Activated T-cell treated with anti-CD3 and anti-CD28 coated beads, Interleukin-2, amount 50 U/mL, for 72 hours (primary cell): ENCODE measurements around the gene ATAD3B. TPM values are rescaled to one million over a fixed set of nuclear protein-coding genes. Genes with fewer than 3 reads are reported as not detected.
"Not testable (repeated sequence)": the region's sequence is repeated elsewhere in the genome, so short reads cannot be mapped to it uniquely, and the experiment has no call there.

Experiments
- ATAC-seq, 2 donors: fragments of 150-1000 bp; cut with Tn5 transposase; replicated peaks in 1 of 2; 2 replicates each; pipeline ENCODE4 v1.10.0; 2021; ENCODE audit warnings: moderate library complexity in 2 of 2, mild to moderate bottlenecking in 1 of 2
- DNase-seq, 2 donors: peaks; one replicate each; pipeline ENCODE4 v3.0.0; 2021 to 2022; ENCODE audit warnings: mixed read lengths in 1 of 2
- H3K27ac Mint-ChIP-seq: one replicate; pipeline ENCODE4 v1.8.0; 2022; ENCODE audit warnings: mild to moderate bottlenecking, moderate library complexity, mixed read lengths
- H3K27me3 Mint-ChIP-seq: one replicate; pipeline ENCODE4 v1.8.0; 2022; ENCODE audit warnings: low read depth, mixed read lengths
- H3K36me3 Mint-ChIP-seq, 2 donors: one replicate each; pipeline ENCODE4 v1.8.0; 2022; ENCODE audit warnings: mixed read lengths in 2 of 2, mild to moderate bottlenecking in 1 of 2; ENCODE audit not compliant: insufficient read depth in 2 of 2
- H3K4me1 Mint-ChIP-seq: one replicate; pipeline ENCODE4 v1.8.0; 2022; ENCODE audit warnings: low read depth, mixed read lengths
- H3K4me3 Mint-ChIP-seq, 2 donors: one replicate each; pipeline ENCODE4 v1.8.0; 2022; ENCODE audit warnings: mild to moderate bottlenecking in 2 of 2, mixed read lengths in 2 of 2, moderate library complexity in 2 of 2
- H3K9me3 Mint-ChIP-seq, 2 donors: one replicate each; pipeline ENCODE4 v1.8.0; 2022; ENCODE audit warnings: mixed read lengths in 2 of 2
- total RNA-seq, 2 donors: library from RNA; stranded (reverse); gene quantifications; one replicate each; pipeline ENCODE4 v1.2.3, GENCODE V29; 2022

Gene ATAD3B
- total RNA-seq, 2 donors from 2014 or later: 20.6 to 25.3 TPM

- H3K36me3 Mint-ChIP-seq, H3K27me3 Mint-ChIP-seq, ATAC-seq, H3K9me3 Mint-ChIP-seq, H3K4me1 Mint-ChIP-seq, DNase-seq, H3K4me3 Mint-ChIP-seq, H3K27ac Mint-ChIP-seq: not testable (repeated sequence)
Observed at GRCh38 chr1:1522536-1522935, 51.0 kb downstream of the ATAD3B start.

DNA sequence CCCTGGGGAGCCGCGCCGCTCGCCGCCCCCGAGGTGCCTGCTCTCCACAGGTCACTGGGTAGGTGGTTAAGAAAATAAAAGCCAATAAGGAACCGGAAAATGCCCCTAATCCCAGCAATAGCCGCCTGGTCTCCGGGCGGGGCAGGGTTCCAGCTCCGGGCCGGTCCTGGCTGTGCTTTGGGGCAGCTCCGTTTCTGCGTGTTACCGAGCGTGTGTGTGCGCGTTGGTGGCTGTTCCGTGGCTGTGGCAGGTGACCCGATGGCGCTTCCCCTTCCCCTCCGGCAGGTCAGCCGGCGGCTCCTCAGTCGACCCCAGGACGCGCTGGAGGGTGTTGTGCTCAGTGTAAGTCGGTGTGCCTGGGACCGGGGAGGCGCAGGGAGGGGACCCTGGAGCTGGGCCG, 51.7 kb downstream of the ATAD3B start:
- not testable (repeated sequence) for H3K36me3 Mint-ChIP-seq, H3K4me3 Mint-ChIP-seq, H3K9me3 Mint-ChIP-seq, H3K4me1 Mint-ChIP-seq, H3K27ac Mint-ChIP-seq, DNase-seq, ATAC-seq, H3K27me3 Mint-ChIP-seq

- H3K36me3 Mint-ChIP-seq, H3K4me3 Mint-ChIP-seq, H3K27ac Mint-ChIP-seq, DNase-seq, H3K27me3 Mint-ChIP-seq, H3K4me1 Mint-ChIP-seq, H3K9me3 Mint-ChIP-seq, ATAC-seq: not testable (repeated sequence)
Observed at GRCh38 chr1:1523651-1524050, 52.1 kb downstream of the ATAD3B start.

DNA sequence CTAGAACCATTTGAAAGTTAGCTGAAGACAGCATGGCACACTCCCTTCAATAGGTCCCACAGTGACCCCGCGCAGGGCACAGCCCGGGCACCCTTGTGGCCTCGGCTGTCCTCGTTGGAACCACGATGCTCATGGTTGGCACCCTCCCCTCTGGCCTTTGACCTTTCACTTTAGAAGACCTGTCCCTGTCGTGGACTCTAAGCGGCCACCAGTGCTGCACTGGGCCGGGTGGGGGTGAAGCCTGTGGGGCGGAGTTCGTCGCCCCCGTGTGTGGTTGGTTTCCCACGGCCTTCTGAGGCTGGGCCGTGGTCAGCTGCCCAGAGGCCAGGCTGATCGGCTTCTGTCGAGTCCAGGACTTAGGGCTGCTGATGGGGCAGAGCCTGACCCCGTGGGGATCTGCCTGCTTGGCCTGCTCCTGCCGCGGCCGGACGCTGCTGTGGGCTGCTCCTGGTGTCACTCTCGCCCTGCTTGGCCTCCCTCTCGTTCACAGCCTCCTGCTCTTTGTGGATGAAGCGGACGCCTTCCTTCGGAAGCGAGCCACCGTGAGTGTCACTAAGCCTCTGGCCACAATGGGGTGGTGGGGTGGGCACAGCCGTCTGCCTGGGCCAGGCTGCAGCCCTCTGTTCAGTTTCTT, 53.3 kb downstream of the ATAD3B start:
- ATAC-seq, H3K36me3 Mint-ChIP-seq, H3K4me3 Mint-ChIP-seq, H3K4me1 Mint-ChIP-seq, H3K27me3 Mint-ChIP-seq, DNase-seq, H3K9me3 Mint-ChIP-seq, H3K27ac Mint-ChIP-seq: not testable (repeated sequence)

DNA sequence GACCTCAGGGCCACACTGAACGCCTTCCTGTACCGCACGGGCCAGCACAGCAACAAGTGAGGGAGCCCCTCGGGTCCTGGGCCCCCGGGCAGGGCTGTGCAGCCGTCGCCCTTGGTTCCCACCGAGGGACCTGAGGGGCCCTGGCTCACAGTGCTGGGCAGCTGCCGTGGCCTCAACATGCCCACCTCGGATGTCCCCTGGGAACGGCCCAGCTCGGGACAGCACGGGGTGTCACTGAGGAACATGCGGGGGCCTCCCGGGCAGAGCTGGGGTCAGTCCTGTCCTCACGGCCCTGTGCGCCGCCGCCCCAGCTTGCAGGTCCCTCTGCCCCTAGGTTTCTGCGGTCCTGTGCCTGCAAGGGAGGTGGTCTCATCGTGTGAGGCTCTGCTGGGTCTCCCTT, 54.9 kb downstream of the ATAD3B start:
- not testable (repeated sequence) for H3K4me3 Mint-ChIP-seq, H3K27ac Mint-ChIP-seq, ATAC-seq, H3K9me3 Mint-ChIP-seq, DNase-seq, H3K27me3 Mint-ChIP-seq, H3K4me1 Mint-ChIP-seq
- H3K36me3 Mint-ChIP-seq: peaks cover 0 to 13% of the 10 kb centered on the region in 2 donors

- ATAC-seq (no peak), DNase-seq (no peak)
- no peaks in the 10 kb centered on the region for H3K4me1 Mint-ChIP-seq
- no peak overlapping the region for H3K27ac Mint-ChIP-seq
- peaks cover 4 to 17% of the 10 kb centered on the region in 2 donors for H3K36me3 Mint-ChIP-seq
- no peak overlapping the region for H3K4me3 Mint-ChIP-seq
- H3K27me3 Mint-ChIP-seq: no peaks in the 10 kb centered on the region
- H3K9me3 Mint-ChIP-seq: peaks cover 0 to 4% of the 10 kb centered on the region in 2 donors
Observed at GRCh38 chr1:1527092-1527816, 55.7 kb downstream of the ATAD3B start.

DNA sequence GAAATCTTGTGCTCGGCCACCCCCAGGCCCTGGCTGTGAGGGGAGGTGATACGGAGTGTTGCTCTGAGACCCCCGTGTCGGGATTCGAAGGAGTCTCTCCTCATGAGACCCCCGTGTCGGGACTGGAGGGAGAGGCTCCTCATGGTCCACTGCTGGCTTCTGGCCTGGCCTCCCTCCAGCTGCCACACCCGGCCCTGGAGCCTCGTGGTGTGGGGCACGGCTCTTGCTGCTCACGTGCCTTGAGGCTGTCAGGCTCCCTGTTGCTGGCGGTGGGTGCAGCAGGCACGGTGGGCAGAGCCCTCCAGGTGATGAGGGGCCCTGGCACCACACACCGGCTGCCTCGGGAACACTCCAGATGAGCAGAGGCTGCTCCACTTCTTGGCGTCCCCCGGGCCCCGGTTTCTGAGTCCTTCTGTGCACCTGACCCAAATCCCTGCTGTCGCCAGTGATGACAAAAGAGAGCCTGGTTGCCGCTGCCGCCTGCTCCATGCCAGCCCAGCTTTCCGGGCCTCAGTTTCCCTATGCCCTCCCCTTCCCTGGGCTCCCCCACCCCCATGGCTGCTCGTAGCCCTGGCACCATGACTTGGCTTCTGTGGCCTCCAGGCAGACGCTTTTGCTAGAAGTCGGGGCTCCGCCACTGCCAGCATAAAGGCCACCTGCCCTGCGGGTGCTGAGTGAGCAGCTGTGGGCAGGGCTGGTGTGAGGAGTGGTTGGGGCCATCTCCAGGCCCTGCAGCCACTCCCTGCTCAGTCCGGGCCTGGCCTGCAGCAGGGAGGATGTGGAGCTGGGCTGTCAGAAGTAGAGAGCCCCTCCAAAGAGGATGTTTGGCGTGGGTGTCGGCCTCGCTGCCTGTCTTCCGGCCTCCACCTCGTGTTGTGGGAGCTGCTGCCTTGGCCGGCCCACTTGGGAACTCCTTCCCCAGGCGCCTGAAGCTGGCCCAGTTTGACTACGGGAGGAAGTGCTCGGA, 57.0 kb downstream of the ATAD3B start:
- Mint-ChIP-seq H3K4me3 (no peak overlapping the region), H3K27ac (no peak overlapping the region), H3K36me3 (peaks cover 4 to 20% of the 10 kb centered on the region in 2 donors), H3K9me3 (peaks cover 0 to 4% of the 10 kb centered on the region in 2 donors), H3K27me3 (no peaks in the 10 kb centered on the region), H3K4me1 (no peaks in the 10 kb centered on the region)
- ATAC-seq: no peak
- no peak for DNase-seq

GRCh38 chr1:1529321-1529720, 57.8 kb downstream of the ATAD3B start:
- Mint-ChIP-seq H3K27ac (no peak overlapping the region), H3K4me1 (no peaks in the 10 kb centered on the region), H3K9me3 (peaks cover 0 to 4% of the 10 kb centered on the region in 2 donors), H3K27me3 (no peaks in the 10 kb centered on the region), H3K36me3 (peaks cover 4 to 20% of the 10 kb centered on the region in 2 donors), H3K4me3 (no peak overlapping the region)
- ATAC-seq: no peak
- no peak for DNase-seq

- no peaks in the 10 kb centered on the region for H3K4me1 Mint-ChIP-seq
- no peak overlapping the region for H3K4me3 Mint-ChIP-seq
- no peak overlapping the region for H3K27ac Mint-ChIP-seq
- H3K27me3 Mint-ChIP-seq: no peaks in the 10 kb centered on the region
- ATAC-seq: no peak
- H3K9me3 Mint-ChIP-seq: peaks cover 0 to 4% of the 10 kb centered on the region in 2 donors
- H3K36me3 Mint-ChIP-seq: peaks cover 4 to 20% of the 10 kb centered on the region in 2 donors
- no peak for DNase-seq
Observed at GRCh38 chr1:1529936-1530335, 58.4 kb downstream of the ATAD3B start.

GRCh38 chr1:1531947-1532346, 60.4 kb downstream of the ATAD3B start:
- Mint-ChIP-seq H3K4me1 (no peaks in the 10 kb centered on the region), H3K27ac (no peak overlapping the region), H3K27me3 (no peaks in the 10 kb centered on the region), H3K4me3 (no peak overlapping the region), H3K9me3 (peaks cover 0 to 4% of the 10 kb centered on the region in 2 donors), H3K36me3 (peaks cover 4 to 20% of the 10 kb centered on the region in 2 donors)
- DNase-seq (no peak), ATAC-seq (no peak)

- peaks cover 4 to 20% of the 10 kb centered on the region in 2 donors for H3K36me3 Mint-ChIP-seq
- not testable (repeated sequence) for H3K4me1 Mint-ChIP-seq, H3K27ac Mint-ChIP-seq, ATAC-seq, H3K4me3 Mint-ChIP-seq, H3K9me3 Mint-ChIP-seq, DNase-seq, H3K27me3 Mint-ChIP-seq
Observed at GRCh38 chr1:1533176-1533893, 61.8 kb downstream of the ATAD3B start.

- H3K27me3 Mint-ChIP-seq, H3K27ac Mint-ChIP-seq, DNase-seq, H3K4me3 Mint-ChIP-seq, ATAC-seq, H3K4me1 Mint-ChIP-seq, H3K9me3 Mint-ChIP-seq: not testable (repeated sequence)
- peaks cover 4 to 20% of the 10 kb centered on the region in 2 donors for H3K36me3 Mint-ChIP-seq
Observed at GRCh38 chr1:1533894-1534291, 62.3 kb downstream of the ATAD3B start.
